Stimulated activated CD4-positive, alpha-beta T cell treated with anti-CD3 and anti-CD28 coated beads, Interleukin-1b, Interleukin-23, amount 100 ng/mL, for 48 hours (primary cell): Measurements from ENCODE around the gene SERPINH1.
A peak's percentile ranks its signal among the peaks of the same experiment; 100 is the strongest.

Experiments used
- DNase-seq: peaks from one replicate; pipeline ENCODE4 v3.0.0-alpha.2; 2020

SERPINH1 gene

GRCh38 chr11:75533896-75534258 is 28.2 kb upstream of the SERPINH1 start:
- DNase-seq, result no peak

DNA sequence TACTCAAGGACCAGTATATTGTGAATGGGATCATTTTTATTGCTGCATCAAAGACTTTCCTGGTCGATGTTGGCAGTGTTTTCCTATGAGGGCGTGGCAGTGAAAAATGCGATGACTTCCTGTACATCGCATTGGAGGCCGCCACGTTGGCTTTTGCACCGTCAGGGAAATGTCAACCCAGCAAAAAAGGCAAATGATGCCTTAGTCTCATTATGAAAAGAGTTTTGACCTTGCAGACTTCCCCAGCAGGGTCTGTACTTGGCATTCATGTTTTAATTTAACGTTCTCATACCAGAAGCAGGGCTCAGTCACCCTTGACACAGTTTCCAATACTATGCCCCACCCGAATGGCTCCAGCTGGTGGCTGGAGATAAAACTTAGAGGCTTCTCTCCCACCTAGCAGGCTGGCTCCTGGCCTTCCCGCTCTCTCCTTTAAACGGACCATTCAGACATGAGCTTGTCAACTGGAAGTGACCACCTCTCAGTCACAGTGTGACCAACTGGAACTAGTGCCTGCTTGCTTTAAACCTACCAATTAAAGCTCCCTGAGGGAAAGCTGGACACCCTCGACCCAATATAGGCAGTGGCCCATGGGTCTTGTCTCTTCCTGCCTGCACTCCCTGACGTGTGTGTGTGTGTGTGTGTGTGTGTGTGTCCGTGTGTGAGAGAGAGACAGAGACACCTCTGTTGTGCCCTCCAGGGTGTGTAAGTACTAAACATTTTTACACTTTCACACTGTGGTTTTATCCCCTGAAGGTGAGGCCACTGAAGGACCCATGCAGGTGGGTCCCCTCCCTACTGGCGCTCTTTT is 27.6 kb upstream of the SERPINH1 start:
- no peak for DNase-seq

GRCh38 chr11:75535071-75535470 is 27.0 kb upstream of the SERPINH1 start:
- DNase-seq, result no peak

GRCh38 chr11:75536786-75537641 is 25.0 kb upstream of the SERPINH1 start:
- DNase-seq, result peak; percentile 72

DNA sequence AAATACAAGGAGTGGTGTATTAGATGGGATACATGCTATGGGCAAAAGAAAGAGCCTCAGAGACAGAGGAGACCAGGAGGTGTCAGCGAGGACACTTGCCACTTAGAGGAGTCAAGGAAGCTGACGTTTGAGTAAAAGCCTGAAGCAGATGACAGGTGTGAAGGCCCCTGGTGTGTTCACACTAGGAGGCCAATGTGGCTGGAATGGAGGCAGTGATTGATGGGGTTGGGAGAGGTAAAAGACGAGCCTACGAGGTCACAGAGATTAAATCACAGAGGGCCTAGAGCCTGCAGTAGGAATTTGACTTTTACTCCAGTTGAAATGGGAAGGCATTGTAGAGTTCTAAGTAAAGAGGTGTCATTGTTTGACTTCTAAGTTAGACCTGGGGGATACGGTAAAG is 24.3 kb upstream of the SERPINH1 start:
- no peak for DNase-seq

GRCh38 chr11:75538150-75538942 is 23.7 kb upstream of the SERPINH1 start:
- no peak for DNase-seq

GRCh38 chr11:75539459-75540334 is 22.4 kb upstream of the SERPINH1 start:
- no peak for DNase-seq

DNA sequence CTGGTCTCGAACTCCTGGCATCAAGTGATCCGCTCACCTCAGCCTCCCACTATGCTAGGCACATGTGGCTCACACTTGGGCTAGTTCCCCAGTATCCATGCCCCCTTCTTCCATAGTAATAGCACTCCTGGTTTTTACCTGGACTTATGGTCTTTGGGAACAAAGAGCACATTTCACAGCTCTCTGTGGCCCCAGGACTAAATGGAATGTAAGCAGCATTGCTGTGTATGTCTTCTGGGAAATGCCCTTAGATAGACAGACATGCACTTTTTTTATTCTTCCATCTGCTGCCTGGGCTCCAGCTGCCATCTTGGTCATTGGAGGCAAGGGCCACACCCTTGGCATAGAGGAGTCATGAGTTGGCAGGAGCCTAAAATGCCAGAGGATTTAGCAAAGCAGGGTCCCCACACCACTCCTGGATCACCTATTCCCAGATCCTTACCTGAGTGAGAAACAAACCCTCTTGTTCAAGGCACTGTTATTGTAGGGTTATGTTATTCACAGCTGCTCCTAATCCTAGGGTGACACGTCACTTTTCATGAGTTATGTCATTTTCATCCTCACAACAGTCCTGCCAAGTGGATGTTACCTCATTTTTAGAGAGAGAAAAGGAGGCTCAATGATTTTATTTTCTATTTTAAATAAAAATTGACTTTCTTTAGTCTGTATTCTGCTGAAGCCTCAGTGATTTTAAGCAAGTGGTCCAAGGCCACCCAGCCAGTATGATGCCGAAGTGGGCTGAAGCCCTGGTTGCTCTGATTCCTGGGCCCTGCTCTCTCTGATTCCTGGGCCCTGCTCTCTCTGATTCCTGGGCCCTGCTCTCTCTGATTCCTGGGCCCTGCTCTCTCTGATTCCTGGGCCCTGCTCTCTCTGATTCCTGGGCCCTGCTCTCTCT is 20.6 kb upstream of the SERPINH1 start:
- no peak for DNase-seq

- no peak for DNase-seq
Measured at GRCh38 chr11:75542088-75542438, 20.0 kb upstream of the SERPINH1 start.

DNA sequence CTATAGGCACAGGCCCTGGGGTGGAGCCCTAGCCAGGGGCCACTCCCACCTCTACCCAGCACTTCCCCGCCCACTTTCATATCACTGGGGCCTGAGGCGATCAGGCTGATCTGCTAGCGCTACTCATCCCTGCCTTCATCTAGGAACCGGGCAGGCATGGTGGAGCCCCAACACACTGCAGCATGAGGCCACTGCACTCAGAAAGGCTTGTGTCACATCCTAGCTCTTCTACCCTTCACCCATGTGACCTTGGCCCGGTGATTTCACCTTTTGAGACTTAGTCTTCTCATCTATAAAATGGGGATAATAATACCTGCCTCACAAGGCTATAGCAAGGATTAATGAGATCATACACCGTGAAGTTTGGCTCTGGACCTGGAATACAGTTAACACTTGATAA is 18.2 kb upstream of the SERPINH1 start:
- no peak for DNase-seq

GRCh38 chr11:75547177-75547576 is 14.9 kb upstream of the SERPINH1 start:
- no peak for DNase-seq

- no peak for DNase-seq
Measured at GRCh38 chr11:75547617-75548058, 14.4 kb upstream of the SERPINH1 start.

- no peak for DNase-seq
Measured at GRCh38 chr11:75548595-75549272, 13.3 kb upstream of the SERPINH1 start.

GRCh38 chr11:75549370-75549958 is 12.6 kb upstream of the SERPINH1 start:
- no peak for DNase-seq

GRCh38 chr11:75553182-75553581 is 8.9 kb upstream of the SERPINH1 start:
- DNase-seq, result no peak

DNA sequence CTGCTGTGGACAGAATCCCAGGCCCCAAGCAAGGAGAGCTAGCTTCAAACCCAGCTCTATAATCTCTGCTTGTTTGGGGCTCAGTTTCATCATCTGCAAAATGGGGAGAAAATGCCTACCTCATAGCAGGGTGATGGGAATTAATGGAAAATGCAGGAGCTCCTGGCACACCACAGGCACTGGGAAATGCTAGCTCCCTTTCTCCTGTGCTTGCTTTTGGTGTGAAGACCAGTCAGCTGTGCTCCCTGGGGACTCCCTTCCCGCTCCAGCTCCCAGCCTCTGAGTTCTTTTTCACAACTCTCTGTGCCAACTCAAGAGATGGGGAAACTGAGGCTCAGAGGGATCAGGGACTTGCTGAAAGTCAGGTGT is 8.2 kb upstream of the SERPINH1 start:
- DNase-seq, result no peak

DNA sequence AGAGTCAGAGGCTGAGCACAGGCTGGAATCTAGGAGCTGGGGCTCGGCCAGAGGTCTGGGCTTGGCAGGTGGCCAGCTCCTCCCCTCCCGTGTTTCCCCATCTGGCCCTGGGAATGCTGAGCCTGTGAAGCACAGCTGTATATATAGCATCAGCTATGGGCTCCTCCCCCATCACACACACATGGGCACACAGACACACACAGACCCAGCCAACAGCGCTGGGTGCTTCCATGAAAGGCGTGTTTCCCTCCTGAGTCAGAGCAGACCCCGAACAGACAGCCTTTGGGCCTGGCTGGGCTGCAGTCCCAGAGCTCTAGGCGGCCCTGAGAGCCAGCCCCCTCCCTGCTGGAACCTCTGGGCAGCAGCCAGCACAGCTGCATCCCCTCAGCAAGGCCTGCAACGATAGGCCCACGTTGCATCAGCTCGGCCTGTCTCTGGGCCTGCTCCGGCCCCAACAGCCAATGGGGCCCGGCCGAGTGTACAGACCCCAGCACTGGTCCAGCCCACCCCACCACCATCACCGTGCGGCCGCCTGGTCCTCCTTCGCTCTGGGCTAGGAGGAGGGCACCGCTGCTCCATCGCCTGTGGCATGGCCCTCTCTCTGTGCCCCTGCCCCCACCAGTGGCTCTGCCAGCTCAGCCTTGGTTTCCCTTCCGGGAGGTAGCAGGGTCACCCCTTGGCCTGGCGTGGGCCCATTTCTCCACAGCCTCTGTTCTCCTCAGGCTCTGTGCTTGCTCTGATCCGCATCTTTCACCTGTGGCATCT is 7.6 kb upstream of the SERPINH1 start:
- no peak for DNase-seq

- no peak for DNase-seq
Measured at GRCh38 chr11:75555079-75555811, 6.8 kb upstream of the SERPINH1 start.

DNA sequence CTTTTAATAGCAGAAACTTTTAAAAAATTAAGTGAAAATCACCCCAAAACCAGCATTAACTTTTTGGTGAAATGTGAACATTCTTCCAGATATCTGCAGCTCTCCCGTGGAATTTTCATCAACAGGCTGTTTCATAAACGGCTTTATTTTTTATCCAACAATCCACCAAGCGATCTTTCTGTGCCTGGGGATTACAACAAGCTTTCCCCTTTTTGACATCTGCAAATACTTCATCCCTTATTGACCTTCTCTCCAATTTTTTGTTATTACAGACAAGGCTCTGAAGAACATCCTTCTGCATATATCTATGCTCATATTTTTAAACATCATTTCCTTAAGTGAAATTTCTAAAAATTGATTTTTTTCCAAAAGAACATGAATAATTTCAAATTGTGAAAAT is 5.8 kb upstream of the SERPINH1 start:
- no peak for DNase-seq
